ENCODE measurements around the gene EPHA8.
A peak's percentile ranks its signal among the peaks of the same experiment; 100 is the strongest.

Gene EPHA8

DNA sequence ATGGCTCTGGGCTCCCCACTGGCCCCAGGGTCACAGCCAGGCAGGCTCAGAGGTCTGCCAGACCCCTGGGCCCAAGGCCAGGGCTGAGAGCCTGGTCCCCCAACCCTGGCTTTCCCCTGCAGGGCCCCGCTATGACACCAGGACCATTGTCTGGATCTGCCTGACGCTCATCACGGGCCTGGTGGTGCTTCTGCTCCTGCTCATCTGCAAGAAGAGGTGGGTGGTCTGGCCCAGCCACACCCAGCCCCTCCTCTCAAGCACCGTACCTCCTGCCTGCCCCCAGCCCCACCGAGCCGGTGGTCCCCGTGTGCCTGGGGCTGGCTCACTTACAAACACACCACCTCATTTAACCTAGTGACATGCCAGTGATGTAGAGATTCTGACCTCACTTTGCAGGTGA lies 31.8 kb downstream of the EPHA8 start:
- no peak for DNase-seq

DNA sequence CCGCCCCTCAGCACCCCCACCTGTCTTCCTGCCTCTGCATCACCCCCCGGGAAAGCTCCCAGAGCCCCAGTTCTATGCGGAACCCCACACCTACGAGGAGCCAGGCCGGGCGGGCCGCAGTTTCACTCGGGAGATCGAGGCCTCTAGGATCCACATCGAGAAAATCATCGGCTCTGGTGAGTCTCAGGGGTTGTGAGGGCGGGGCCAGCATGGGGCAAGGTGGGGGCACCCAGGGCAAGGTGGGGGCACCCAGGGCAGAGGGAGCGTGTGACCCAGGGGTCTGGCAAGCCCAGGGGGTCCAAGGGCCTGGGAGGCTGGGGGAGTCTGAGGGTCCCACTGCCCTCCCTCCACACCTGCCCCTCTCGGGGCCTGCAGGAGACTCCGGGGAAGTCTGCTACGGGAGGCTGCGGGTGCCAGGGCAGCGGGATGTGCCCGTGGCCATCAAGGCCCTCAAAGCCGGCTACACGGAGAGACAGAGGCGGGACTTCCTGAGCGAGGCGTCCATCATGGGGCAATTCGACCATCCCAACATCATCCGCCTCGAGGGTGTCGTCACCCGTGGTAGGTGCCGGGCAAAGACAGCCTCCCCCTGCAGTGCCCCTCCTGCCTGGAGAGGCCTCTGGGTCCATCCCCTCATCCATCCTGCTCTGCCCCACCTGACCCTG lies 34.1 kb downstream of the EPHA8 start:
- no peak for DNase-seq

DNA sequence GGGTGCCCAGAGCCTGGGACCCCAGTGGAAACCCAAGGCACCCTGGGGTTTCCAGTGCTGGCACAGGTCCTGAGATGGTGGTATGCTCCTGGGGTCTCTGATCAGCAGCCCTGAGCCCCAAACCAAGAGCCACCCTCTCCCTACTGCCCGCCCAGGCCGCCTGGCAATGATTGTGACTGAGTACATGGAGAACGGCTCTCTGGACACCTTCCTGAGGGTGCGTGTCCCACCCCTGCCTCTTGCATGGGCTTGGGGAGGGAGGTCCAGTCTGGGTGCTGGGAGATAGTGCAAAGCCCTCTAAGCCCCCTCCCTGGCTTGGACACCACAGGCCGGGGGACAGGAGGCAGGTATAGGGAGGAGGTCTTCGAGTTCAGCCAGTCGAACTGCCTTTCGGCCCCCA lies 34.7 kb downstream of the EPHA8 start:
- no peak for DNase-seq

DNA sequence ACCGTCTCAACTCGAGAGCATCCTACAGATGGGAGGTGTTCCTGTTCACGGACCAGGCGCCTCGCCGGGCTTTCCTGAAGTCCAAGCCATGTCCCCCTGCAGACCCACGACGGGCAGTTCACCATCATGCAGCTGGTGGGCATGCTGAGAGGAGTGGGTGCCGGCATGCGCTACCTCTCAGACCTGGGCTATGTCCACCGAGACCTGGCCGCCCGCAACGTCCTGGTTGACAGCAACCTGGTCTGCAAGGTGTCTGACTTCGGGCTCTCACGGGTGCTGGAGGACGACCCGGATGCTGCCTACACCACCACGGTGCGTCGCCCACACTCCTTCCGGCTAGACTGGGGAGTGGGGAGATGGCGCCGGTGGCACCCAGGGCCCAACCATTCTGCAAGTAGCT lies 35.4 kb downstream of the EPHA8 start:
- DNase-seq: no peak

DNA sequence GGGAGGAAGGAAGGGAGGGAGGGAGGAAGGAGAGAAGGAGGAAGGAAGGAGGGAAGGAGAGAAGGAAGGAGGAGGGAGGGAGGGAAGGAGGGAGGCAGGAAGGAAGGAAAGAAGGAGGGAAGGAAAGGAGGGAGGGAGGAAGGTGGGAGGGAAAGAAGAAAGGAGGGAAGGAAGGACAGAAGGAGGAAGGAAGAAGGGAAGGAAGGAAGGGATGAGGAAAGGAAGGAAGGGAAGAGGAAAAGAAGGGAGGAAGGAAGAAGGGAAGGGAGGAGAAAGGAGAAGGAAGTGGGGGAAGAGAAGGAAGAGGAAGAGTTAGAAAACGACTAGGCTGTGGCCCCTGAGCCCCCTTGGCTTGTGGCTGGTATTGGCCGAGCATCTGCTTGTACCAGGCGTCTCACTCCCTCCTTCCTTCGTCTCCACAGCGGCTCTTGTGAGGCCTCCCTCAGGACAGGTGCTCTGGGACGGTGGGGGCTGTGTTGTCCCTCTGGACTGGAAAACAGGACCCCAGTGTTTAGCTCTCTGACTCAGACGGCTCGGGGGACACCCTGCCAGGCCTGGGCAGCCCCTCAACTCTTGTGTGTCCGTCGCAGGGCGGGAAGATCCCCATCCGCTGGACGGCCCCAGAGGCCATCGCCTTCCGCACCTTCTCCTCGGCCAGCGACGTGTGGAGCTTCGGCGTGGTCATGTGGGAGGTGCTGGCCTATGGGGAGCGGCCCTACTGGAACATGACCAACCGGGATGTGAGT lies 37.0 kb downstream of the EPHA8 start:
- DNase-seq: no peak

DNA sequence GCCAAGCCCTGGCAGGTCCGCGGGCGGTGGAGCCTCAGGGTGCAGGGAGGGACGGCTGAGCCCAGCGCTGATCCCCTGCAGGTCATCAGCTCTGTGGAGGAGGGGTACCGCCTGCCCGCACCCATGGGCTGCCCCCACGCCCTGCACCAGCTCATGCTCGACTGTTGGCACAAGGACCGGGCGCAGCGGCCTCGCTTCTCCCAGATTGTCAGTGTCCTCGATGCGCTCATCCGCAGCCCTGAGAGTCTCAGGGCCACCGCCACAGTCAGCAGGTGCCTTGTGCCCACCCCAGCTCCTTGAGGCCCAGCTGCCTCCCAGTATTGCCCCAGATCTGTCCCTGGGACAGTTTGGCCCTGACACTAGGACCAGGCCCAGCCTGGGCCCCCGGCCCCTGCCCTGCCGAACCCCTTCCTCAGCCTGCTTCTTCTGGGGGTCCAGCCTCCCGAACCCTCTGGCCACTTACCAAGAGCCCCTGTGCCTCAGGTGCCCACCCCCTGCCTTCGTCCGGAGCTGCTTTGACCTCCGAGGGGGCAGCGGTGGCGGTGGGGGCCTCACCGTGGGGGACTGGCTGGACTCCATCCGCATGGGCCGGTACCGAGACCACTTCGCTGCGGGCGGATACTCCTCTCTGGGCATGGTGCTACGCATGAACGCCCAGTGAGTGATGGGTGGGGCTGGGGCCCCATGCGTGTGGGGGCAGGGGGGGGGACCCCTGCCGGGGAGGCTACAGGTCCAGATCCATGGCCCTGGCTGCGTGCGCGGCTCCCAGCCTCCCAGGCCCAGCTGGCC lies 37.7 kb downstream of the EPHA8 start:
- DNase-seq: no peak

DNA sequence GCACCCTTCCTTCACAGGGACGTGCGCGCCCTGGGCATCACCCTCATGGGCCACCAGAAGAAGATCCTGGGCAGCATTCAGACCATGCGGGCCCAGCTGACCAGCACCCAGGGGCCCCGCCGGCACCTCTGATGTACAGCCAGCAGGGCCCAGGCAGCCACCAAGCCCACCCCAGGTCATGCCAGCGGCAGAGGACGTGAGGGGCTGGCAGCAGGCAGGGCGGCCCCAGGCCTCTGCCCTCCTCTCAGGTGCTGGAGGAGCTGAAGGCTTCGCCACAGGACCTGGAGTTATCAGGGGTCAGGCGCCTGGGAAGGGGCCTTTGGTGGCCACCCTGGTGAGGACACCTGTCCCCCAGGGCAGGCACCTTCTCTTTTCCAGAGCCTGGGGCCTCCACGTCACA lies 38.3 kb downstream of the EPHA8 start:
- no peak for DNase-seq

DNA sequence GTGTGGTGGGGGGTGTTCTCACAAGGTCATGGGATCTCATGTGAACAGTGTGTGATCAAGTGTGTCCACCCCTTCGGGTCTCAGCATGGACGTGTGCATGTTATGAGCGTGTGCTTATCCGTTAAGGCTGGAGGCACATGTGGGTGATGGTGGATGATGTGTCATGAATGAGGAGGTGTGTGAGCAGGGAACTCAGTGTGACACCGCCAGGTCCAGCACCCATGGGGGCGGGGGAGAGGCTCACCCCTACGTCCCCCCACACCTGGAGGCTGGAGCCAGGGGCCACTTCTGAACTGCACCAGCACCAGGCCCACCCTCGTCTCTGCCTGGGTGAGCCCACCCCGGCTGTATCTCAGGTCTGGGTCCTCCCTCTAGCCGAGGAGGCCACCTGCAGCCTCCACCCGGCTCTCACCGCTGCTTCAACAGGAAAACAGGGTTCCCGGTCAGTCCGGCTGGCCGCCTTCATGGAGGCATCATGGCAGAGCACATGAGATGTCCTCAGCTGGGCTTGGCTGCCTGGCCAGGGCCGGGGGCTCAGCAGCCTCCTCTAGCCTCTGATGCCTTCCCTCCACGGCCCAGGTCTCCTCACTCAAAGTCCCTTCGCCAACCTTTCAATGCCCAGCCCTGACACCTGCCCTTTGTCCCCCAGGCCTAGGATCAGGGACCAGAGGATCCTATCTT lies 38.9 kb downstream of the EPHA8 start:
- DNase-seq: no peak

DNA sequence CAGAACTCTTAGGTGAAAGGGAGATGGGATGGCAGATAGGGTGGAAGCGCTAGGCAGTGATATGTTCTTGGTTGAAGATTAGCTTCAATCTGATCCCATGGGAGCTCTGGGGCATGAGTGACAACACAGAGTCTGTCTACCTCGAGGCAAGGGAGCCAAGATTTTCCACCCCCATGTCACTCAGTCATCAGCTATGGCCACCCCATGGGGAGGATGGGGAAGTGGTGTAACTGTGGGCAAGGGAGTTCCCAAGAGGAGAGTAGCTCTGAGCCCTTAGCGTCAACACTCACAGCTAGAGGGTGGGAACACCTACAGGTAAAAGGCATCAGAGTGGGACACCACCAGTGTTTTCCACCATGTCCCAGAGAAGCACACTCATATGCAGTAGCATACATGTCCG lies 42.9 kb downstream of the EPHA8 start:
- no peak for DNase-seq

DNA sequence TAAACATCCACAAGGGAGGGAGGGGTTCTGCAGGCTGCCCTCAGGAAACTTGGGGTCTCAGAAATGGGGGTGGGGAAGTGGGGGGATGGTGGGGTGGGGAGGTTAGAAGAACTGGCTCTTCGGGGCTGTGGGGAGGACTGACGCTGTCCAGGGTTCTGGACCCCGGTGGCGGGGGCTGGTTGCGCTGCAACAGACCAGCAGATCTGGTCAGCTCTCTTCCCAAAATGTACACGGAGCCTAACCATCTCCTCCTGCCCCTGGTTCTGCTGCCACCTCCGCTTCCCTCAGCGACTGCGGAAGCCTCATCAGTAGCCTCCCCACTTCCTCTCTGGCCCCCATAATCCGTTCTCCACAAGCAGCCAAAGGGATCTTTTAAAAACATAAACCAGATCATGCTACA lies 43.9 kb downstream of the EPHA8 start:
- DNase-seq: no peak

DNA sequence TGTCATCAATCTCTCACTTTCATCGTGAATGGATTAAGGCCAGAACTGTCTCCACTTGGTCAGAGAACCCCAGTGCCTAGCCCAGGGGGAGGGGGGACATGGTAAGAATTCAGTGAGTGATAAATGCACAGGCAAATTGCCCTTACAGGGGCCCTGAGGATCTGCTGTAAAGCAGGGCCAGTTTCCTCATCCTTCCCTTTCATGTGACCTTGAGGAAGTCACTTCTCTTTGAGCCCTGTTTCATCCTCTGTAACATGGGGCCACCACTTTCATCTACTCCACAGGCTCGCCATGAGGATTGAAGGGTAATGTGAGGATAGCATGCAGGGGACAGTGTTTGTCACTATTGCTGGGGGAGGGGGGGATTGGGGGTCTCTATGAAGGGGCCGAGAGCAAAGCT lies 45.1 kb downstream of the EPHA8 start:
- DNase-seq: no peak

DNA sequence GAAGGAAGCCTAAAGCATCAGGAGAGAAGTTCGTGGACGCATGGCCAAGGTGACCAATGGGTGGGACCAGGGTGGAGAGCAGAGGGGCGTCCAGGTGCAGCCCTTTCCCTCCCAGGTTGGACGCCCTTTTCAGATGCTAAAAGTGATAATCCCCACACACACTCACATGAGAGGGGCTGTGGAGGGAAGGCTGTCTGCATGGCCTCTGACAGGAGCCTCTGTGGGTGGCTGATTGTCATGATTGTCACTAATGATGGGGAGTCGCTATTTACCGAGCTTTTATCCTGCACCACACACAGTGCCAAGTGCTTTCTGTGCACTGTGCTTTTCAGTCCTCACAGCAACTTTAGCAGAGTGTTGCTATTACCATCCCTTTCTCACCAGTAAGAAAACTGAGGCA lies 46.0 kb downstream of the EPHA8 start:
- DNase-seq: no peak

DNA sequence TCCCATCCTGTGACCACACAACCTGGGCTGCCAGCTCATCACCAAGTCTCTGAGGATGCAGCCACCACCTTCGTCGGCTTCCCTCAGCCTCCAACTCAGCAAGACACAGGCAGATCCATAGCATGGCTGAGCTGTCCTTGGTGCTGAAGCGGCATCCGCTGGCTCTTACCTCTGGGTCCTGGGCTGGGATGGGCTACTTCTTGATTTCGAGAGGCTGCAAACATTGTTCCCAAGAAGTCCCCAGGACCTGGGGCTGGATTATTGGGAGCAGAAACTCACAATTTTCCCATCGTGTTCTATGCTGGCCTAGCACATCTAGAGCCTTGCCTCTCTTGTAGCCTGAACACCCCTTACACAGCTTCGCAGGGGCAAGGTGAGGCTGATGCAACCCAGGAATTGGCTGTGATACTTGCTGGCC lies 48.2 kb downstream of the EPHA8 start:
- DNase-seq: peak; percentile 25

DNA sequence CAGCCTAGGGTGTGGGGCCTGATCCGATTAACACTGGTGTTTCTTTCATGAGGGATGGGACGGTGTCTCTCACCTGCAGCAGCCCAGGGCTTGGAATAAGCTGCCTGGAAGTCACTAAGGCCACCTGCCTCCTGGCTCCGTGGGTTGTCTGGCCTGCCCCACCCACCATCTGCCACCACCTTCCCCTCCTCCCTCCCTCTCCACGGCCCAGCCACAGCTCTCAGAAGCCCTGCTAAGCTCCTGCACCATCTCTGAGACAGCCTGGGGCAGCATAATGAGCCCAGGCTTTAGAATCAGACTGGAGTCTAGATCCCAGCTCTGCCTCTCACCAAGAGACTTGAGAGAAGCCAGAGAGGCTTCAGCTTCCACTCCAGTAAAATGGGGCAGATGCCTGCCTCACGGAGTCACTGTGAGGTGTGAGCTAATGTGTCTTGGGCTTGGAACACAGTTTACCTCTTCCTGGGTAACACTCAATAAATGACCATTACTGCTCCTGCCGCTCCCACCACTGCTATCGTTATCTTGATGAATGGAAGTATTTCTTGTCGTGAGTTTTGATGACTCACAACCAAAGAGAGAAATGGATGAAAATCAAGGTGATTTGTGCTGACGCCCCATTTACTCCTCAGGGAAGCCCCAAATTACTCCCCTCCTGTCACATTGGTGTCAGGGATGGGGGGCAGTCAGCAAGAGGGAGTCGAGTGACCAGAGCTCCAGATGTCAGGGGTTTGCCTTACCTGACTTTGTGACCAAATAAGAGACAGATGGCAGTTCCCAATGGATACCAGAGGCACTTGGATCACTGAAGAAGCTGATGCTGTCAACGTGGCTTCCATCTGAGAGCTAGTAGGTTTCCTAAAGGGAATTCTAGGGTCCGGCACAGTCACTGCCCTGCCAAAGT lies 49.6 kb downstream of the EPHA8 start:
- no peak for DNase-seq

DNA sequence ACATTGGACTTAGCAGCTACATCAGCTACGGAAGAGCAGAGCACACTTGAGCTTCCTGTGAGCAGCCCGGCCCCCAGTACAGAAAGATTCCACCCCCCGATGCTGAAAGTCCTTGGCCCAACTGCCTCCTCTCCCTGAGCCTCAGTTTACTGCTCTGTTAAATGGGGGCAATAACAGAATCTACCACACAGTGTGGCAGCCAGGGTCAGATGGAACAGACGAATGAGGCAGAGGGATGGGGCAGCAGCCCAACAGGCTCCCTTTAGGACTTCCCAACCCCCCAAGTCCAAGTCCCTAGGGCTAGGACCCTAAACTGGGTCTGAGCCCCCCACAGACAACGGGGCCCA lies 50.3 kb downstream of the EPHA8 start:
- no peak for DNase-seq

DNA sequence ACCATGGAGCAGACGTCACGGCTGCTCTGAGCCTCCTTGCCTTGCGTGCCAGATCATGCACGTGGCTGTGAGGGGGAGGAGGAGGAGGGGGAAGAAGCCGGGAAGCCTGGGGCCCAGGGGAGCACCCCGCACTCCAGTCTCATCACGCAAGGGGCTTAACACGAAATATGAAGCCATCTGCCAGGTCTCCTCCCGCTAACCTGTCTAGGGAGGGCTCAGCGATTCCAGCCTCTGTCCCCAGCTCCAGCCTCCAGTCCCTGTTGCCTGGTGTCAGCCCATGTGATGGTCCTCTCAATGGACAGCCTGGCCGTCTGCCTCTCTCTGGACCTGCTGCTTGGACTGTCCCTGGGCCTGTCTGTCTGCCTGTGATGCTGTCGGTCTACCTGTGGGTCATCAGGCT lies 50.7 kb downstream of the EPHA8 start:
- no peak for DNase-seq

DNA sequence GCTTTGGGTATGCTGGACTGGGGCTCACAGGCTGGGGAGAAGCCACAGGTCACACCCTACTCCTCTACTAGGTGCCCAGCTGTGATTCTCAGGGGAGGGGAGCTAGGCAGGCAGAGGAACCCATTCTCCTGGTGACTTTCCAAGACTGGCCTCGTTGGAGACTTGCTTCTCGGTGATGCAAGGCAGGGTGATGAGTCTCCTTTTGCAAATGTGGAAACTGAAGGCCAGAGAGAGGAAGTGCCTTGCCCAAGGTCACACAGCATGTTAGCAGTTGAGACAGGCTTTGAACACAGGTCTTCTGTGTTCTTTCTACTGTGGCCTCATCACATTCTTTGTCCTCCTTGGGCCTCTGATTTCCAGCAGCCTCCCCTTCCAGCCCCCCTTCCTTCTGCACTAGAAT lies 52.6 kb downstream of the EPHA8 start:
- DNase-seq: no peak

DNA sequence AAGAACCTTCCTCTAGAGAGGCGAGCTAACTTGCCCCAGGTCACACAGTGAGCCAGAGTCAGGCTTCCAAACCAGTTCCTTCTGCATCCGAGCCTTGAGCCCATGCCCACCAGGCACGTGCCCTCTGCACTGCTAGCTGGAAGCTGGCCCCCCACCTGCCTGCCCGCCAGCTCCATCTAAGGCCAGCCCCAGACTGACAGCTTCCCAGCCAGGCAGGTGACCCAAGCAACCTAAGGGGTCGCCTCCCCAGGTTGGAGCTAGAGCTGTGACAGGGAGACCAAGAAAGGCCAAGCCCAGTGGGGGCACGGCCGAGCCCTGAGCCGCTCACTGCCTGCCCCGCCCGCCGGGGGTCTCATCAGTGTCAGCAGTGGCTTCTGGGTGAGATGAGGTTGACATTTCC lies 53.3 kb downstream of the EPHA8 start:
- DNase-seq: no peak

DNA sequence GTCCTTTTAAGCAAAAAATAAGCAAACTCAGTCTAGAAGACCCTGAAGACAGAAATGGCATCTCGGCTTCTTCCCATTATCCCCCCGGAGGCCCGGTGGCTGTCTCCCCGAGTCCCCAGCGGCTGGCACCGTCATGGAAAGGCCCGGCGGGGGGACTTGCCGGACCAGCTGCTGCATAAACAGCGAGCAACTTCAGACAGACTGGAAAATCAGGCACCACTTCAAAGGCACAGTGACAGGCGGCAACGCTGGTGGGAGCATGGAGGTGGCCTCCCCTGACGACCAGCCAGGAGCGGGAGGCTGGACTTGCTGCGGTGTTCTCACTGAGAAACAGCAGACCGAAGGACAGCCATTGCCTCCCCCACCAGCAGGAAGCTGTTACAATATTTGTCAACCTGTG lies 54.8 kb downstream of the EPHA8 start:
- DNase-seq: no peak

DNA sequence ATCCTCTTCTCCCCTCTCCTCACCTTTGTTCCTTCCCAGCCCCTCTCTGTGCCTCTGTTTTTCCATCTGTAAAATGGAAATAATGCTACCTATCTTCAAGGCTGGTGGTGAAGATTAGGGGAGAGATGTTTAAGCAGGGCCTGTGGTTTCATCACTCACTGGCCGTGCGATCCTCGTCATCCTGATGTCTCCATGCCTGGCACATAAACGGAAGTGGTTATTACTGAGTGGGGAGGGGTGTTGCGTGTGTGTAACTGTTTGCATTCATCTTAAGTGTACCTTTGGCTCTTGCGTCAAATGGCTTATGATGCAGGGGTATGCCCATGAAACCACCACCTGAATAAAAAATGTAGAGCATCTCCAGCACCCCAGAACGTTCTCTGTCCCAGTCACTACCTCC lies 56.0 kb downstream of the EPHA8 start:
- no peak for DNase-seq

DNA sequence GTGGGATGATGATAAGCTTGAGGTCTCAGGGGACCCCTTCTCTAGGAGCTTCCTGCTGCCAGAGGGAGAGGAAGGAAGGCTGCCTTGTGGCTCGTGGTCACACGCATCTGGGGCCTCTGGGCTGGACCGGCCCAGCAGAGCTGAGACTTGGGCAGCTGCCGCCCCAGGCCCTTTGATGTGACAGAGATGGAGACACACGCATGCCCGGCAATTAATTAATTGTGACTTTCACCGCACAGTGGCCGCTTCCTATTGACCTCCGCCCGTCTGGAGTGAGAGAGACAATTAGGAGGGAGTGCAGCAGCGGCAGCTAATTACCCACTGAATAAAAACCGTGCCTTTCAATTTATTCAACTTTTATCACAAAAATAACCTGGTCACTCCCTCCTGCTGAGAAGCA lies 56.5 kb downstream of the EPHA8 start:
- no peak for DNase-seq

DNA sequence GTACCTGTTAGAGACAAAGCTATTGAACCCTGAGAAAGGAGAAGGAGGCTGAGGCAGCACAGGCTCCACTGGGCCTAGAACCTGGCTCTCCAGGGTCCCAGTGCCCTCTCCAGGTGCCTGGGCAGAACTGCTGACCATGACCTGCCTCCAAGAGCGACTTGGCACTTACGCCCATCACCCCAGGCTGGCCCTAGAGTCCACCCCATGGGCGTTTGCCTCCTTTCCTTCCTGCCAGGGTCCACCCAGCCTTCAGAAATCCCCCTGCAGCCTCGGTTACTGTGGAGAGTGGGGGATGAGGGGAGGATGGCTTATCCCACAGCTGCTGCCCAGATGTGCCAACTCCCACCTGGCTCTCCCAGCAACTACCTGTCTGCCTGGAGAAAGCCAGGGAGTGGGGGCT lies 58.5 kb downstream of the EPHA8 start:
- DNase-seq: no peak

Measured in stimulated activated CD4-positive, alpha-beta T cell treated with anti-CD3 and anti-CD28 coated beads, Interleukin-15, amount 100 ng/mL, for 24 hours (primary cell).